Measurements from ENCODE around the gene CDC42EP4.
"Not testable (repeated sequence)": the region's sequence is repeated elsewhere in the genome, so short reads cannot be mapped to it uniquely, and the experiment has no call there.

CDC42EP4 gene

DNA sequence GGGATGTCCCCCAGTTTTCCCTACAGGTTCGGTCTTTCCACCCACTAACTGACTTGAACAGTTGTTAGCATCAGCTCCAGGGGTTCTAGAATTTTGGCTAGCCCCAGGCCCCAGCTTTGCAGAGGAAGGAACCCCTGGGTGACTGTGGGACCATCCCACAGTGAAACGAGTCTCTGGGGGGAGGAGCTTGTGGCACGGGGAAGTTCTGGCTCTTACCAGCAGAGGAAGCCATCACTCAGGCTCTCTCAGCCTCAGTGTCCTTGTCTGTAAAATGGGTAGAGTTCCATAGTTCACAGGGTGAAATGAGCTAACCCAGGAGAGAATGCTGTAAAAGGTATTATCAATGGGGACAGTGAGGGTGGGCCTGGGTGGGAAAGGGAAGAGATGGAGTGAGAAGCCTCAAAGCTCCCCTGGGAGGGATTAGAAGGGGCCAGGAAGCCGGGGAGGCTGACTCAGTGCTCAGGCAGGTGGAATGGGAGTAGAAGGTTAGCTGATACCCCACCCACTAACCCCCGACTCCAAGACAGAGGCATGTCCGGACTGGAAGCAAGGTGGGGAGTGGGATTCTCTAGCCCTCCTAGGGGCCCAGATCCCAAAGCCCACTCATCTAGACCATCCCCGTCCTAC is 30.9 kb upstream of the CDC42EP4 start:
- DNase-seq: no peak

DNA sequence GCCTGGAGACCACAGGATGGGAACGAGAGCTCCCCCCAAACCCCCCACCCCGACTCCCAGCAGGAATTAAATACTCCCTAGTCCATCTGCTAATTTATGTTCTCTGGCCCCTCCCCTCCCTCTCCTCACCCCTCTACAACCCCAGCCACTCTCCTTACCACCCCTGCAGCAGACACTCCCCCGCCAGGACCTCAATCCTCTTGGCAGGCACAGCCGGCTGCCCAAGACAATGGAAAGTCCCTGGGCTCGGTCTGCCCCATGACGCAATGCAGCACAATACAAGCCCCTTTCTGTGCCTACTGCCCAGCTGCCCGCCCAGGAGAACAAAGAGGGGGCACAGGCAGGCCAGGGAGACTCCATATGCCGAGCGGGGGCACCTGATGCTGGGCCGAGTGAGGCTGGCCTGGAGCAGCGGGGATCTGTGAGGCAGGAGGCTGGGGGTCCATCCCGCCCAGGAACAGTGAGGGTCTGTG is 30.3 kb upstream of the CDC42EP4 start:
- DNase-seq: peak in 1 of 2 donors; percentile 10

DNA sequence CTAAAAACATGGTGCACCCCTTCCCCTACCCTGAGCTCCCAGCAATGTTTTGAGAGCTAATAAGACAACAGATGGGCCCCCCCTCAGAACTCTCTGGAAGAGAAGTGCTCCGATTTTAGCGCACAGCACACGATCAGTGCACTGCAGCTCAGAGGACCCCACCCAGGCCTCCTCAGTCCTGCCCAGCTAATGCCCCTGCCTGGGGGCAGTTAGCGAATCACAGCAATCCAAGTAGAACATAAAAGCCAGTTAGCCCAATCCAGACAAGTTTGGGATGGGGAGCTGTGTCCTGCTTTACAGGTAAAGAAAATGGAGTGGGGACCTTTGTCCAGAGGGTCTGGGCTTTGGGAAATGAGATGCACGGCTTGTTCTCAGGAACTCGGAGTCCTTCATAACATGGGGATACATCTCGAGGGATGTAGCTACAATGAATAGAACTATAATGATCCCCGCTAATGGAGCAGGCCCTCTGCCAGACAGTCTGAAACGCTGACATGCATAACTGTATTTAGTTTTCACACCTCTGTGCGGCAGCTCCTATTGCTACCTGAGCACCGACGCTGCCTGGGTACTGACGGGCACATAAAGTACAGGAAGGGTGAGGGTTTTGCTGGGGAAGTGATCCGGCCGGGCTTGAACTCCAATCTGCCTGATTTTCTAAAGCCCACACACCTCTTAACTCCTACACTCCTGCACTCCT is 29.7 kb upstream of the CDC42EP4 start:
- DNase-seq: no peak

DNA sequence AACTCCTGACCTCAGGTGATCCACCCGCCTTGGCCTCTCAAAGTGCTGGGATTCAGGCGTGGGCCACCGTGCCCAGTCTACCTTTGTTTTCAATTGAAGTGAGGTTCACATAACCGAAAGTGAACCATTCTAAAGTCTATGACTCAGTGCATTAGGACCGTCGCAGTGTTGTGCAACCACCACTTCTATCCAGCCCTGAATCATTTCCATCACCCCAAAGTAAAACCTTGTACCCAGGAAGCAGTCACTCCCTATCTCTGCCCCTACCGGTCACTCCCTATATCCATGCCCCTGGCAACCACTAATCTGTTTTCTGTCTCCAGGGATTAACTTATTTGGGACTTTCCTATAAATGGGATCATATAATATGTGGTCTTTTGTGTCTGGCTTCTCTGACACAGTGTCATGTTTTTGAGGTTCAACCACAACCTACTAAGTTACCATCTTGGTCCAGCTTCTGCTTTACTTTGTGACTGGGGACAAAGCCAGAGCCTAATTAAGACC is 28.3 kb upstream of the CDC42EP4 start:
- DNase-seq: peak in 1 of 2 donors; percentile 69

DNA sequence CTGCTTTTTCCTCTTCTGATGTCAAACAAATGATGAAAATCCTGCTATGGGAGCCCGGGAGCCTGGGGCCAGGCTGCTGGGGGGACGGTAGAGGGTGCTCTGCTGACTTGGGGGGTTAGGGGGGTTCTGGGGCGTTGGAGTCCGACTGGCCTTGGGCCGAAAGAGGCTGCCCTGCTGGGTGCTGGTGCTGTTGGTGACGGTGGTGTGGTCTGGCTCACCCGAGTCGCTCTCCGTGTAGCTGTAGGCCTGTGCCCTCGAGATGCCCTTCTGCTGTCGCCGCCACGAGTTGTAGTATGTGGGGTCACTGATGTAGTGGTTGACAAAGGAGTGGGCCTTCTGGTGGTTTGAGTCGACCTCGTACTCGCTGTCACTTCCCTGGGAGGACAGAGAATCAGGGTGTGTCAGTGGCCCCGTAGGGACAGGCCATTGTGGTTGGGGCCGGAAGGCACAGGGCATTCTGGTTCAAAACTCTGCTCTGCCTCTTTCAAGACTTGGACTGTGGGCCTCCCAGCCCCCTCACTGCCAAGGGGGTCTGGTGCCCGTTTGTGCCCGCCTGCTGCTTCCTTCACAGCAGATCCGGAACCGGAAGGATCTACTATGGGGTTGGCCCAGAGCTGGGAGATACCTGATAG is 26.9 kb upstream of the CDC42EP4 start:
- DNase-seq: no peak

DNA sequence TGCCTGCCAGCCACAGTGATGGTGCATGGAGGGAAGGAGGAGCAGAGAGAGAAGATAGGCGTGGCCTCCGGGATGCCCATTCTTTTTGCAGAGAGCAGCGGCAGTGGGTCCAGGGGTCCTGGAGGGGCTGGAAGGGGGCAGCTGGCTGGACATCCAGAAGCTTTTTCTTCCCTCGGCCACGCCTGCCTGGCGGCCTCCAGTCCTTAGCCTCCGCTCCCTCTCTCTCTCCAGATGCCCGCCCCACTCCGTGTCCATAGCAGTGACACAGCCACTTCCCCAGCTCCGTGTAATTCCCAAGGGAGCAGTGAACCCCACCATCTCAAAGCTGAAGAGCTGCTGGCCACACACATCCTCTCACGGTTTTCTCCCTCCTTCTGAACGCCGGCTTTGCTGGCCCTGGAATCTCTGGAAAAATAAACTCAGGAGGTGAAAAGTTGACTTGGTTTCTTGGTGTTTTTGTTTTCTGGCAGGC is 26.3 kb upstream of the CDC42EP4 start:
- no peak for DNase-seq

DNA sequence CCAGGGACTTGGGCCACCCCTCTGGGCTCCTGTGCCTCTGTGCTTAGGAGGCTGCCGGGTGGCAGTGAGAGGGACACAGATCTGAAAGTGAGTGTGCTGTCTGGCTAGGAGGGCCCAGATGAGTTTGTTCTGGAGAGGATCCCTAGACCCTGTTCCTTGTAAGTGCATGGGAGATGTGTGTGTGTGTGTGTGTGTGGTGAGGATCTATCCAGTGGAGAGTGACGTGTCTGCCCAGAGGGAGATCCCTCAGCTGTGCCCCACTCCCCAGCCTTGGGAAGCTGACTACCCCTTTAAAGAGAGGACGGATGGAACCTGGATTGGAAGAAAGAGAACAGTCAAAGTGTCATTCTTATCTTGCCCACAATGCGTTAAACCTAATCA is 25.5 kb upstream of the CDC42EP4 start:
- DNase-seq: no peak

DNA sequence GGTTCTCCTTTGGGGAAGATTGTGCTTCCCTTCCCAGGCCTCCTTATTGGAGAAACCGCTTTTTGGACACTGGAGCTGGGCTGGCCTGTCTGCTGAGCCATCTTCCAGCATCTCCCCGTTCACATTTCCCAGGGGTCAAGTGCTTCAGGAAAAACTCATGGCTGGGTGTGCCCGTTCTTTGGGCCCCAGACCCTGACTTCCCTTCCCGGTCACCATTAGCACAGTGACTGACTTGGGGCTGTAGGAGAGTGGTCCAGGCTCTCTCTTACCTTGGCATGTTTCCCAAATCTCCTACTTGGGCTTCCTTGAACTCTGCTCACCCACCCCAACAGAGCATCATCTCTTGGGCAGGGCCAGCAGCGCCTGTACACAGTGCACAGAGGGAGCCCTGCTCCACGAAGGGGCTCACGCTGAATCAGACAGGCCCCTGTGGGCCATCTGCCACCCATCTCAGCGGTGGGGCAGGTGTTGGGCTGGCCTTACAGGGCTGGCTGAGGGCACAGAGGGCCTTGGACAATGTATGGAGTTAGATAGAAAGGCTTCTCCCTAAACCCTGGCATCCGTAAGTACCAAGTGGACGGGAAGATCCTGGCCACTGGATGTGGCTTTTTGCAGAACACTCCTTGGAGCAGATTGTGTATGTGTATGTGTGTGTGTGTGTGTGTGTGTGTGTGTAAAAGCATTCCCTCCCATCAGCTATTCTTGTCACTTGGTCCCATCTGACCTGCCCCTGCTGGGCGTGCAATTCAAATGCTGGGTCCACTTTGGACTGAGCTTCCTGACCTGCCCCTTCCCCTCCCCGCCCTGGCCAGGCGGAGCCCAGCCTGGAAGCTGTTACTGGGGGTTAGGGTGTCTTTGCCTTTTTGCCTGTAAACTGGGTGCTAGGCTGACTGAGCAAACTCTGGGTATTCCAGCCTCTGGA is 24.9 kb upstream of the CDC42EP4 start:
- no peak for DNase-seq

DNA sequence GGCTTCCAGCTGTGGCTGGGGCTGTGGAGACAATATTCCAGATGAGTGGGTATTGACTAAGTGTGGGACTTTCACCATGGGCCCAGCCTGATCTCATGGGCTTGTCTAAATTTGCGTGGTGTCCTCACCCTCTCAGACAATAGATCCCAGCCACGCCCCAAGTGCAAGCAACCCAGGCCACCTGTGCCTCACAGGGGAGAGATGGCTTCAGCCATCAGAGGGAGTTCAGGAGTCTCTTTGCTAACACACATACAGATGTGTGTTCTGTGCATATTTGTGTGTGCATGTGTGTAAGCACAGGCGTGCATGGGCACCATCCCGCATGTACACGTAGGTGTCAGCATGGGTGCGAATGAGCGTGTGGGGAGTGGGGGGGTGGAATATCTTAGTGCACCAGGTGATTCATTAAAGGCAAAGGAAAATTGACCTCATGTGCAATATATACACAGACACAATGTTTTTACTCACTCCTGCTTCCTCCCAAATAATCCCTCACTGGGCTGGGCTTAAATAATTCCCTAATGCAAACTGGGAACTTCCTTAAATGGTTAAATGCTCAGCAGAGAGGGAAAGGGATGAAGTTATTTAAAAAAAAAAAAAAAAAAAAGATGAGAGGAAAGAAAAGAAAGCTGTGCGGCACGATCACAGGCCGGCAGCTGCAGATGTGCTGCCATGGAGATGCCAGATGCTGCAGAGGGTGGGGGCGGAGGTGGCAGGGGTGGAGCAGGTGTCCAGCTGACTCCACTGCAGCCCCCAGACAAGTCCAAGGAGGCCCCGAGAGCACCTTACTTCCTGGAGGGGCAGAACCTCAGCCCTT is 24.0 kb upstream of the CDC42EP4 start:
- DNase-seq: no peak

DNA sequence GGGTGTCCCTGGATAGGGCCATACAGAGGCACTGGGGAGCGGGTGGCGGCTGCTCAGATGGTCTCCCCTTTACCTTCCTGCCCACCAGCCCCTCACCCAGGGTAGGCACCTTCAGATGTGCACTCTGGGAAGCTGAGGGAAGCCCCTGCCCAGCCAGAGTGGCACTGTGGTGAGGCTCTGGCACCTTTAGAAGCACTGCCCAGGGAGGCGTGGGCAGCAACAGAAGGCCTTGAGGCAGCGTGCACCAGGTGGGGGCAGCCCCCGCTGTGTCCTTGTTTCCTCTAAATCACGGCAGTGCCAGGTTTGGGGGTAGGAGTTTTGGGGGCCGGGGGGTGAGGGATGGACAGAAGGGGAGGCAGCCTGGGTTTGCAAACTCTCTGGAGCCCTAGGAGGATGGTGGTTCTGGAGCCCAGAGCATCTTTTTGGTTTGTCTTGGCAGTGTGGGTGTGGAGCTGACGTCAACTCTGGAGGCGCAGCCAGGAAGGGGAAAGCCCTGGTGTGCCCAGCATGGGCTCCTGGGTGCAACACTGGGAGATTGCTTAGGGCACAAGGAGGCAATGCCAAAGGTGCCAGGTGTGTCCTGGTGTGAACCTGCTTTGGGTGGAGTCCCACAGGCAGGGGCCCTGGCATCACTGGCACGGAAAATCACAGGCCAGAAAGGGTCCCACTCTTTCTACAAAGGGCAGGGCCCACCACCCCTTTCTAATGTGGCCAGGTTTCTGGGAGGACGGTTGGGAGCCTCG is 23.1 kb upstream of the CDC42EP4 start:
- DNase-seq: no peak

DNA sequence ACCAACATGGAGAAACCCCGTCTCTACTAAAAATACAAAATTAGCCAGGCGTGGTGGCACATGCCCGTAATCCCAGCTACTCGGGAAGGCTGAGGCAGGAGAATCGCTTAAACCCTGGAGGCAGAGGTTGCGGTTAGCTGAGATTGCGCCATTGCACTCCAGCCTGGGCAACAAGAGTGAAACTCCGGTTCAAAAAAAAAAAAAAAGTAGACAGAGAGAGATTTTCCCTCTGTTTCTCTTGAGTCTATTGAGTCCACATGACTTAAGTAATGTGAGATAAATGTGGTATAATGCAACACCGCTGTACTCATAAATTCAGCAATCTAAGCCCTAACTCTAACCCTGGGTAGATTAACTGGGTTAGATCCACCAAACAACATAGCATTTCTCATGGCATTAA is 21.6 kb upstream of the CDC42EP4 start:
- not testable (repeated sequence) for DNase-seq

DNA sequence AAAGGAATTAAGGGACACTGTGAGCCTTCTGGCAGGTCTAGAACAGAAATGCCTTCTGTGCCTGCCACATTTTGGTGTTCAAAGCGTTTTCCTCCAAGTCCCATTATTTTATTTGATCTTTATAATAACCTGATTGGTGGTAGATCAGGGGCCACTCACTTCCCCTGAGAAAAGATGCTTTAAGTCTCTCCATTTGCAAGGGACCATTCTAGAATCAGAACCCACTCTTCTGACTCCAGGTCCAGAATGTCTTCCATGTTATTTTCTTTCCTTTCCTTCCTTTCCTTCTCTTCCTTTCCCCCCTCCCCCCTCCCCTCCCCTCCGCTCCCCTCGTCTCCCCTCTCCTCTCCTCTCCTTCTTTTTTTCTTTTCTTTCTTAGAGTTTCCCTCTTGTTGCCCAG is 19.3 kb upstream of the CDC42EP4 start:
- no peak for DNase-seq

DNA sequence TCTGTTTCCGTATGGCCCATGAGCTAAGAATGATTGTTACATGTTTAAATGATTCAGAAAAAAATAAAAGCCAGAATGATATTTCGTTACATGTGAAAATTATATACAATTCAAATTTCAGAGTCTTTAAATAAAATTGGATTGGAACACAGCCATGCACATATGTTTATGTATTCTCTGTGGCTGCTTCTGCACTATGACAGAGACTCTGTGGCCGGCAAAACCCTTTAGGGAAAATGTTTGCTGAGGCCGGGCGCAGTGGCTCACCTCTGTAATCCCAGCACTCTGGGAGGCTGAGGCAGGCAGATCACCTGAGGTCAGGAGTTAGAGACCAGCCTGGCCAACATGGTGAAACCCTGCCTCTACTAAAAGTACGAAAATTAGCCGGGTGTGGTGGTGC is 15.9 kb upstream of the CDC42EP4 start:
- DNase-seq: no peak

DNA sequence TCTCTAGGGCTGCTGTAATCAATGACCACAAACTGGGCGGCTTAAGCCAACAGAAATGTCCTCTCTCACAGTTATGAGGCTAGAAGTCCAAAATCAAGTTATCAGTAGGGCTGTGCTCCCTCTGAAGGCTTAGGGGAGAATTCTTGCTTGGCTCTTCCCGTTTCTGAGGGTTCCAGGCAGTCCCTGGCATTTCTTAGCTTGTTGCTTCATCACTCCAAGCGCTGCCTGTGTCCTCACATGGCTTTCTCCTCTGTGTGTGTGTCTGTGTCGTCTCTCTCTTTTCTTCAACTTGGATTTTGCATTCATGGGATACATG is 13.7 kb upstream of the CDC42EP4 start:
- no peak for DNase-seq

DNA sequence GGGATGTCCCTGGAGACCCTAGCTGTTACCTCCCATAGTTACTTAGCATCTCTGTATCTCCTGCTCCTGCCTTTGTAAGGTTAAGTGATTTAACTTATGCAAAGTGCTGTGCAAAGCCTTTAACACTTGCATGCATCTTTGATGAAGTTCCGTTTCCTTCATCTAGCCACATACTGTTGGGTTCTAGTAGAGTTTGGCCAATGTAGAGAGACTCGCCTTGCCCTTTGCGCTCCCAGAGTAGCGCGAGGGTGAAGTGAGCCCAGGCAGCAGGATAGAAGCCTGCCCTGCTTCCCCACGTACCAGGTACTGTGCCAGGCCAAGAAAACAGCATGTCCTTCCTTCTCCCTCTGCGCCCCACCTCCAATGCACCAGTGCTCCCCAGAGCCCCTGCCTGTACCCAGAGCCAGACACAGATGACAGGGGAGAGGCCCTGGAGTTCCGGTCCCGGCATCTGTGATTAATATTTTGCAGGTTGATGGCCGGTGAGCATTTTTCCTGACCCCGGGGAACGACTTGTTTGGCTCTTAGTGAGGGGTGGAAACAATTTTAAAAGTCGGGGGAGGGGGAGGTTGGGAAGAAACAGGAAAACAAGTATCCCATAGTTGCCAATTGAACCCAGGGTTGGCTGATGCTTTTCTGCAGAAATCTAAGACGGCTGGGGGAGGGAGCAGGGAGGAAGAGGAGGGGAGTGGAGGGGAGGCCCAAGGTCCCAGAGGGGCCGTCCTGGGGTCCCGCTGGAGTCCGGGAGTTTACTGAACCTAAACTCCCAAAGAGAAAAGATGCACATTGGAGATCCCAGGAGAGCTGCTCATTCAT is 13.1 kb upstream of the CDC42EP4 start:
- no peak for DNase-seq

DNA sequence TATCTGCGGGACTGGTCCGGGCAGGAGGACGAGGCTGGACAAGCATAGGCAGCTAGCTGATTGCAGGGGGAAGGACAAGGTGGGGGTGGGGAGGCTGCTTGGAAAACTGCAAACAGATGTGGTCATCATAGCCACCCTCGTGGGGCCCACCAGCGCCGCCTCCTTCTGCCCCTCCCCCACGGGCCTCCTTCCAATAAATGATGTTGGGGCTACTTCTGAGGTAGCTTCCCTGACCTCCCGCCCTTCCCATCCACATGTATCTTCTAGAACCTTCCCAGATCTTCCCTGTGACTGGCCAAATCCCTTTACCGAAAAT is 12.3 kb upstream of the CDC42EP4 start:
- DNase-seq: no peak

DNA sequence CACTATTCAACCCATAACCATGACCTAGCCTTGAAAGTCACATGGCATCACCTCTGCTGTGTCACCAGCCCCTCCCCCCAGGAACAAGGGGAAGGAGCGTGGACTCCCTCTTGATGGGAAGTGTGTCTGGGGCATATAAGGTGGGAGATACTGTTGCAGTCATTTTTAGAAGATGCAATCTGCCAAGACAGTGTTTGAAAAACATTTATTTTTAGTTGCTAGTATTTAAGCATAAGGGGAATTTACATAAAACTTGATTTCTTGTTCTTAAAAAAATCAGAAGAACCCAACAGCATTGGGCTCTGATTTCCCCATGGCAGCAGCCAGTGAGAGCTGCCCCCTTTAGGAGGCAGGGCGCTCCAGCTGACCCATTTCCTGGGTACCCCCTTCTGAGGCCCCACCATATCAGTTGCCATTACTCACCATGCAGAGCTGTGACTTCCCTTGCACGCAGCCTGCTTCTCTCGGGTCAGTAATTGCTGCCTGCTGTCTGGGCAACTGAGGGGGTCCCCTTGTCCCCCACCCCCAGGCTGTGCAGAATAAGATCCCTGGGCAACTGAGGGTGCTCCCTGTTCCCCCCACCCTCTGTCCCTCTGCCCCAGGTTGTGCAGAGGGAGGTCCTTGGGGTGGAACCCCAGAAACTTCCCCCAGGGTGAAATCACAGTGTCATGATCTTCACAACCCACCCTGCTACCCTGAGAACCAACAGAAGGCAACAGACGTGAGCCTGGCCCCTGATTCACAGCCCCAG is 11.8 kb upstream of the CDC42EP4 start:
- DNase-seq: no peak

DNA sequence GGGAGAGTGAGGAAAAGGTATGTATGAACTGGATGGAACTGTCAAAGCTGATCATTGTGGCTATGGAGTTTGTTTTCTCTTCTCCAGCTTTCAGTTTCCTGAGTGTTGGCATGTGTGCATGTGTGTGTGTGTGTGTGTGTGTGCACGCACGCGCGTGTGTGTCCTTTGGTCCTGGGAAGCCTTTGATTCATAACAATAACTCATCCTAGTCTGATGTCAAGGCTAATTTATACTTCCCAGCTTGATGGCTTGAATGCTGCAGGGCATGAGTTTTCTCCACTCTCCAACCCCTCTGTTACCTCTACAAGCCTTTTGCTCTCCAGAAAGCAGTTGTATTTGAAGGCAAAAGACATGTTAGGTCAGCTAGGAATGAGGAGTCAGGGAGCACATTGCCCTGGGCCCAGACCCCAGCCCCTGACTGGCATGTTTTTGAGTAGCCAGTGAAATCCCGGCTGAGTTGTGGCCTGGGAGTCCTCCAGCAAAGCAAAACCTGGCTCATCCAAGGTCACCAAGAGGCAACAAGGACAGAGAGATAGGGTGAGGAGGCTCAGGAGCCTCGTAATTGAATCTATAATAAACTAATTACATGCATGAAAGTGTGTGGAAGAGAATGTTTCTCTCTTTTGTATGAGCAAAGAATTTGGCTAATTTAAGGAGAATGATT is 8.9 kb upstream of the CDC42EP4 start:
- no peak for DNase-seq

DNA sequence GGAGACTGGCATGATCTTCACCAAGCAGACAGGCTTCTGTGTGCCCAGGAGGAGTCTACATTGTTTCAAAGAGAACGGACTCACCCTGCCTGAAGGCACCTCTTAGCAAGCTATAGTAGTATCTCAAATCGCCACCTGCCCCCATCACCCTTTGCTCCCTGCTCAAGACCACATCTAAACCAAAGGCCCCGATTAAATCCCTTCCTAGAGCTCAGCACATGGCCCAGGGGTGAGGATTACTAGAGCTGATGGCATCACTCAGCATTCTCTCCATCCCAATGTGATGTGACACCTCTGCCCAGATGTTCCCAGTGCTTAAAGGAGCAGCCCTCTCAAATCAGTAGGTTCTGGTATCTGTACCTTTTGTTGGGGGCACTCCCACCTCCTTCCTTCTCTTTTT is 8.0 kb upstream of the CDC42EP4 start:
- DNase-seq: no peak
